Uterus (tissue), 4 donors: ENCODE data around the gene BABAM2. TPM values are rescaled to one million over a fixed set of nuclear protein-coding genes. Genes with fewer than 3 reads are reported as not detected.
A peak's percentile ranks its signal among the peaks of the same experiment; 100 is the strongest.

Source experiments
- DNase-seq, 2 donors: peaks; one replicate each; pipeline ENCODE4 v3.0.0-alpha.2; 2019 to 2020
- H3K27ac ChIP-seq, 2 donors: fragments of 200-600 bp; sonication (generic); 1 replicate in 1 of 2; 2 replicates in 1 of 2; pipeline ENCODE4 v1.5.1; 2016 to 2018
- H3K27me3 ChIP-seq, 2 donors: fragments of 200-600 bp; sonication (generic); one replicate each; pipeline ENCODE4 v1.5.1; 2018 to 2019; ENCODE audit warnings: control low read depth in 1 of 2
- H3K36me3 ChIP-seq, 2 donors: fragments of 200-600 bp; sonication (generic); one replicate each; pipeline ENCODE4 v1.5.1; 2019; ENCODE audit warnings: control low read depth in 1 of 2
- H3K4me1 ChIP-seq, 2 donors: fragments of 200-600 bp; sonication (generic); one replicate each; pipeline ENCODE4 v1.5.1; 2018 to 2019; ENCODE audit warnings: control low read depth in 1 of 2
- H3K4me3 ChIP-seq, 2 donors: fragments of 200-600 bp; sonication (generic); 1 replicate in 1 of 2; 2 replicates in 1 of 2; pipeline ENCODE4 v1.5.1; 2018 to 2019; ENCODE audit warnings: mild to moderate bottlenecking in 1 of 2
- H3K9me3 ChIP-seq, 2 donors: fragments of 200-600 bp; sonication (generic); one replicate each; pipeline ENCODE4 v1.5.1; 2019; ENCODE audit warnings: control low read depth in 1 of 2
- POLR2A ChIP-seq, 2 donors: fragments of 450-650 bp; IDR thresholded peaks; one replicate each; pipeline ENCODE4 v1.6.1; 2016; ENCODE audit warnings: antibody characterized with exemption in 2 of 2, mild to moderate bottlenecking in 1 of 2, moderate library complexity in 1 of 2
- intact Hi-C: fragments of 100-400 bp; cut with DNase I; formaldehyde crosslinking; loops from one replicate; pipeline ENCODE4 v1.15.1; 2023; ENCODE audit warnings: low total_unique reads
- total RNA-seq, 4 donors: library from RNA; depleted of rRNA in 3 of 4; stranded (reverse); fragments of >200 nt in 3 of 4; gene quantifications; one replicate each; pipeline versions ENCODE4 v1.1.0 to v1.2.4, GENCODE V29; 2014 to 2023
- TF ChIP-seq, protein P1 (sequence below), 4 experiments: fragments of 200-600 bp in 2 of 4; fragments of 450-650 bp in 2 of 4; sonication (generic) in 2 of 4; IDR thresholded peaks; one replicate each; pipeline ENCODE4 v1.5.1; 2016 to 2019; ENCODE audit warnings: antibody characterized with exemption in 4 of 4, mild to moderate bottlenecking in 2 of 4, moderate library complexity in 1 of 4
- donor health status: DM: yes; HTN: yes; CAD: no.

BABAM2 gene
- total RNA-seq, 4 donors from 2014 or later, result 24.1 to 62.1 (median 32.5) TPM

DNA sequence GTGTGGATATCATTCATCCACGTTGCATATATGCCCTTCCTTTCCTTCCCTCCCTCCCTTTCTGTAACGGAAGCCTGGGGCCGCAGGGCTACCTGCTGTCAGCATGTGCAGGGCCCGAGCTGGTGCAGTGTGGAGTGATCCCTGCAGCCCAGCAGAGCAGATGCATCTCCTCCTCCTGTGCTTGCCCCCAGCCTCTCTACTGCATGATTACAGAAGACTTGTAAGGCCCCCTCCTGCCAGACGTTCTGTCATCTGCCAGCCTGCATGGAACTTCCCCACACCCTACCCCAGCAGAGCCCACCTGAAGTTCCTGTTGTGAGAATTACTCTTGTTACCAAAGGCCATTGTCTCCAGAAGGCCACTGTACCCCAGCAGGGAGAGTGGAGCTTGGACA lies 434.6 kb downstream of the BABAM2 start:
- intact Hi-C loops, result no loop called here
- Histone ChIP-seq H3K4me3 (no peak overlapping the region), H3K36me3 (no peaks in the 10 kb centered on the region), H3K27me3 (no peaks in the 10 kb centered on the region), H3K9me3 (no peaks in the 10 kb centered on the region), H3K27ac (no peak overlapping the region), H3K4me1 (peaks cover 0 to 5% of the 10 kb centered on the region in 2 donors)
- DNase-seq, result no peak
- TF ChIP-seq, protein P1, sequence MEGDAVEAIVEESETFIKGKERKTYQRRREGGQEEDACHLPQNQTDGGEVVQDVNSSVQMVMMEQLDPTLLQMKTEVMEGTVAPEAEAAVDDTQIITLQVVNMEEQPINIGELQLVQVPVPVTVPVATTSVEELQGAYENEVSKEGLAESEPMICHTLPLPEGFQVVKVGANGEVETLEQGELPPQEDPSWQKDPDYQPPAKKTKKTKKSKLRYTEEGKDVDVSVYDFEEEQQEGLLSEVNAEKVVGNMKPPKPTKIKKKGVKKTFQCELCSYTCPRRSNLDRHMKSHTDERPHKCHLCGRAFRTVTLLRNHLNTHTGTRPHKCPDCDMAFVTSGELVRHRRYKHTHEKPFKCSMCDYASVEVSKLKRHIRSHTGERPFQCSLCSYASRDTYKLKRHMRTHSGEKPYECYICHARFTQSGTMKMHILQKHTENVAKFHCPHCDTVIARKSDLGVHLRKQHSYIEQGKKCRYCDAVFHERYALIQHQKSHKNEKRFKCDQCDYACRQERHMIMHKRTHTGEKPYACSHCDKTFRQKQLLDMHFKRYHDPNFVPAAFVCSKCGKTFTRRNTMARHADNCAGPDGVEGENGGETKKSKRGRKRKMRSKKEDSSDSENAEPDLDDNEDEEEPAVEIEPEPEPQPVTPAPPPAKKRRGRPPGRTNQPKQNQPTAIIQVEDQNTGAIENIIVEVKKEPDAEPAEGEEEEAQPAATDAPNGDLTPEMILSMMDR (IDR thresholded peaks at IDR 0.05), result no peak
- no peak for TF ChIP-seq POLR2A (IDR thresholded peaks at IDR 0.05)

DNA sequence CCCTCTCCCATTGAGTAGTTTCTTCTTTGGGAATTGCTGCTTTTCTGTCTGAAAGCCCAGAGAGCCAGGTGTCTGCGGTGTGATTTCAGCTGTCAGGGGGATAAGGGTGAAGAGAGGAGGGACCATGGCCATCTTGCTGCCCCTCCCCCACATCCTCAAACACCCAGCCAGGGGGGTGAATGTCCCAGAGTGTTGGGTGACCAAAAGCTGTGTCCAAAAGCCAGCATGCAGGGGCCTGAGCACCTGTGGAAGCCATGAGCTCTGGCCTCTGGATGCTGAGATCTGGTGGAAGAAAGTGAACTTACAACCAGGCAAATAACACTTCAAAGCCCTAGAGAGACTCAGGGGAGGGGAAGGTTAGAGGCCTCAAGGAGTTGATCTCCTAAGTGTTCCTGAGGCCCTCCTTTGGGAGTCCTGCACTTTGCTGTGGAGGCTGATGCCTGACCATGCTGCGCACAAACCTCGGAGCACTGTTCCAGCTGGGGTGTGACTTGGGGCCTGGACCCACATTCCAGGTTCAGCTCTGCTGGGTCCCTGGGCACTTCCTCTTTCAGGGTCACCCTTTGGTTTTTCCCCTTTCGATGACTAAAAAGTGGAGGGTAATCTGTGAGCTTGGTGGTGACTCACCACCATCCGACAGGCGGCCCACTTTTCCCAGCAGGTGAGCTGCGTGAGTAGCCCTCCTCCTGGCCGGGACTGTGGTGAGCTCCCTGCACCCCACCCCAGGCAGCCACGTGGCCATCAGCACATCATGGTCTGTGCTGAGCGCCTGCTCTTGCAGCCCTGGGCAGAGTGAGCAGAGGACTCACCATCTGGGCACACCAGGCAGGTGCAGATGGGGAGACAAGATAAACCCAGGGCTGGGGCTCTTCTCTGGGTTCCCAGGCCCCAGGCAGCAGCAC lies 435.3 kb downstream of the BABAM2 start:
- Histone ChIP-seq H3K36me3 (no peaks in the 10 kb centered on the region), H3K9me3 (no peaks in the 10 kb centered on the region), H3K27ac (no peak overlapping the region), H3K4me1 (peaks cover 0 to 5% of the 10 kb centered on the region in 2 donors), H3K27me3 (no peaks in the 10 kb centered on the region), H3K4me3 (no peak overlapping the region)
- intact Hi-C loops, result no loop called here
- TF ChIP-seq POLR2A (IDR thresholded peaks at IDR 0.05), result no peak
- TF ChIP-seq, protein P1 (IDR thresholded peaks at IDR 0.05), result no peak
- no peak for DNase-seq

DNA sequence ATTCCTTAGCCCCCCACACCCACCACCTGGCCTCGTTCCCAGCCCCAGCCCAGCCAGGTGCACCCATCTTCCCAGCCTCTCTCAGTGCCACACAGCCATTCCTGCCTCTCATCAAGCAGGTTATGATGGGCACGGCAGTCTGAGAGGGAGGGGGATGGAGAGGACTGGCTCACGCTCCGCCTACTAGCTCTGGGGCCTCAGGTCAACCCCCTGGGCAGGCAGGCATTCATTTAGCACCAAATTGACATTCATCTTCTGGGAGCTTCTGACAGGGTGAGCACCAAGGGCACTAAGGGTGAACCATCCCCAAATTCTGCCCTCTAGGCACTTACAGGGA lies 435.9 kb downstream of the BABAM2 start:
- Histone ChIP-seq H3K4me3 (no peak overlapping the region), H3K9me3 (no peaks in the 10 kb centered on the region), H3K27me3 (no peaks in the 10 kb centered on the region), H3K36me3 (no peaks in the 10 kb centered on the region), H3K27ac (peak overlapping the region in 1 of 2 donors; percentile 21), H3K4me1 (peaks cover 0 to 5% of the 10 kb centered on the region in 2 donors)
- DNase-seq, result no peak
- intact Hi-C loops, result no loop called here
- TF ChIP-seq, protein P1 (IDR thresholded peaks at IDR 0.05), result no peak
- no peak for TF ChIP-seq POLR2A (IDR thresholded peaks at IDR 0.05)

DNA sequence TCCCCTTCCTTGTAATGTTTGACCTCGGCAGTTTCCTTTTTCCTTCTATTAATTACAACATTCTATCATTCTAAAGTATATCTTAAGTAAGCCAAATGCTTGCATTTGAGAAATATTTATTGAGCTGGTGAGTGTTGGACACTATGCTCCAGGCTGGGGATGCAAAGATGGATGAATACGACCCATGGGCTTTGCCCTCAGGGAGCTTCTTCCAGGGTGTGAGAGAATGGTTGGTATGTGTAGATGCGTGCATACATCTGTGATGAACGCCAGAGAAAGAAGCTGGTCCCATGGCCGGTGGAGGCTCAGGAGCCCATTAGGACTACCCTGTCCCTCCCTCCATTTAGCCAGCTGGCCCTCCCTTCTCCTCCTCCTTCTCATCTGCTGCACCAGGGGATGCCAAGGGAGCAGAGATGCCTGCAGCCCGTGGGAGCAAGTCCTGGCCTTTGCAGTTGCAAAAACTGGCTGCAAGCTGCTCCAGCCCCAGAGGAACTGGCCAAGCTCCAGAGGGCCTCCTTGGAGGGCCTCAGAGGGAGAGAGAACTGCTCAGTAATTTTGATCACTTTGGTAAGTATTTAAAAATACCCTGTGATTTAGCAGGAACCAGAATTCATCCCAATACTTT lies 436.5 kb downstream of the BABAM2 start:
- peak in 1 of 2 donors; percentile 64 for DNase-seq
- intact Hi-C loops, result no loop called here
- TF ChIP-seq POLR2A (IDR thresholded peaks at IDR 0.05), result no peak
- TF ChIP-seq, protein P1 (IDR thresholded peaks at IDR 0.05), result no peak
- no peaks in the 10 kb centered on the region for H3K27me3 ChIP-seq
- H3K4me1 ChIP-seq, result peaks cover 0 to 5% of the 10 kb centered on the region in 2 donors
- H3K9me3 ChIP-seq, result no peaks in the 10 kb centered on the region
- no peak overlapping the region for H3K4me3 ChIP-seq
- H3K27ac ChIP-seq, result peak overlapping the region; percentile 2 to 5
- no peaks in the 10 kb centered on the region for H3K36me3 ChIP-seq

DNA sequence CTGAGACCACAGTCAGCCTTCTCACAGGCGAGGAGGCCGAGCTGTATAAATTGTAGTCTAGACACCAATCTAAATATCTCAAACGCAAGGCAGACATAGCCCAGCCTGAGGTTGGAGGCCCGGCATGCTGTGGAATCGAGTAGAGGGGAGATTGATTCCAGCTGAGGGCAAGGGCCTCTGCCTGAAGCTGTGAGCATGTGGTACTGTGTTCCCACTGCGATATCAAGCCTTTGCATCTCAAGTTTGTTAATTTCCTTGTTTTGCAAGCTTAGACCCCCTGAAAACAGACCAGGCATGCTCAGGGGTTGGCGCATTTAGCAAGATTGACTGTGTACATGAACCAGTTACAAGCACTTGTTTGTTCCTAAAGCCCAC lies 437.0 kb downstream of the BABAM2 start:
- DNase-seq, result no peak
- no peaks in the 10 kb centered on the region for H3K36me3 ChIP-seq
- no peaks in the 10 kb centered on the region for H3K27me3 ChIP-seq
- no peaks in the 10 kb centered on the region for H3K9me3 ChIP-seq
- H3K4me3 ChIP-seq, result no peak overlapping the region
- H3K4me1 ChIP-seq, result peaks cover 0 to 5% of the 10 kb centered on the region in 2 donors
- H3K27ac ChIP-seq, result peak overlapping the region; percentile 2 to 5
- intact Hi-C loops, result no loop called here
- TF ChIP-seq, protein P1 (IDR thresholded peaks at IDR 0.05), result no peak
- no peak for TF ChIP-seq POLR2A (IDR thresholded peaks at IDR 0.05)
